GM18858 (cell line): ENCODE results near the gene SH3GLB2.
"Not testable (repeated sequence)": the region's sequence is repeated elsewhere in the genome, so short reads cannot be mapped to it uniquely, and the experiment has no call there.

ENCODE experiments used
- ATAC-seq: cut with Tn5 transposase; IDR thresholded peaks from one replicate; pipeline ENCODE4 v1.9.1; 2021; ENCODE audit not compliant: unreplicated experiment

SH3GLB2 gene

GRCh38 chr9:129023036-129023907 lies 4.9 kb downstream of the SH3GLB2 start:
- no peak for ATAC-seq

GRCh38 chr9:129022037-129022436 lies 6.1 kb downstream of the SH3GLB2 start:
- no peak for ATAC-seq

DNA sequence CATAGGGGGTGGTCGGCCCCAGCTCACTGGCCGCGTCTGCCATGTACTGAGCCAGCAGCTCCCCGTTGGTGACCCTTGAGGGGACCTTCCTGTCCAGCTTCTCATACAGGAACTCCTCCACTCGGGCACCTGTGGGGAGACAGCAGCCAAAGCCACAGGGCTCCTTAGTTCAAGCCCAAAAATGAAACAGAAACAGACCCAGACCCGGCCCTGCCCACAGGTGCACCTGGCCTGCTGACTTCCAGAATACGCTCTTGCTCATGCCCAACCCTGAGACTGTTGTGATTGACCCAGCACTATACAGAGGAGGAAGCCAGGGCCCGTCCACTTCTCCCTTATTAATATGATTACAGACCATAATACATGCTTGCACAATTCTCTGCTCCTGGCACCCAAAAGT lies 7.0 kb downstream of the SH3GLB2 start:
- no peak for ATAC-seq

DNA sequence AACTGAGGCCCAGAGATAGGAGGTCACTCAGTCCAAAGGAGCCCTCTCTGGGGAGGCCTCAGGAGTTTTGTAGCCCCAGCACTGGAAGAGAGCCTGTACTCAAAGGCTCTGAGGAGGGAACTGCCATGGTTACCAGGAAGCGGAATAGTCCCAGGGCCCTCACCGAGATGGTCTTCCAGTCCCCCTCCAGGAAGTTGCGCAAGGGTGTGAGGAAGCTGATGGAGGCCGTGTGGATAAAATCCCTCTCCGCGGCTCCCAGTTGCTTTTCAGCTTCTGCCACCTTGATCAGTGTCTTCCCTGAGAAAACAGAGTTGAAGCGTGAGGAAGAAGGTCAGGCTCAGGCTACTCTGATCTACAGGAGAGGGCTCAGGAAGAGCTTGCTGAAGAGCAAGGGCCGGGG lies 13.5 kb downstream of the SH3GLB2 start:
- ATAC-seq, result no peak

DNA sequence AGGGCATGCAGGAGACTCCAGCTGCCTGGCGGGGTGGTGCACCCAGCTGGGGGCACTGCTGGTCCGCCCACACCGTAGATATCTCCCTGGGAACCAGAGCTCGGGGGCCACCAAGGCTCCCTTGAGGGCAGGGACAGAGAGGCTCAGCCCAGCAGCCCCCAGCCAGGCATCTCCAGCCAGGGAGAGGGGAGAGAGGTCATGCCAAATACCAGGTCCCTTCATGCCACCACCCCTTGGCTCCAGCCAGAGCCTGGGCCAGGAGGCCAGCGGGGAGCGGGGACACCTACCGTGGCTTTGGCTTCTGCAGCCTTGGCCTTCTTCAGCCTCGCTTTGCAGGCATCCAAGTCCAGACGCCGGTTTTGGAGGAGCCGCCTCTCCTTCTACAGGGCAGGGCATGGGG lies 14.0 kb downstream of the SH3GLB2 start:
- ATAC-seq, result no peak

DNA sequence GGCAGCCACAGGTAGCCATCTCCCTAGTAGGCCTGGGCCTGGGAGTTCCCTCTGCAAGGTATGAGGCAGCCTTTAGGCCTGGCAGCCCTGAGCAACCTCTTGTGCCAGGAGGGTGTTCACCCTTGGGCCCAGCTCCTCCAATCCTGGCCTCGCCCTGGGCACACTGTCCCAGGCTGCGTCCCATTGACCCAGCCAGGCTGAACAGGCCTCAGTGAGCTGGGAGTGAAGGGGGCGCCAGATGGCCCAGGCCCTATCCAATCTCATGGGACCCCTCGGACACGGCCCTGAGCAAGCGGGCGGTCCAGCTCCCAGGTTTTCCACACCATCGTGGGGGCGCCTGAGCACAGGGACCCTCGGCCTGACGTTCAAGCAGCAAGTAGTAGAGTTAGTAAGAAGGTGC lies 14.5 kb downstream of the SH3GLB2 start:
- ATAC-seq, result no peak

- no peak for ATAC-seq
Observed at GRCh38 chr9:129012893-129013448, 15.2 kb downstream of the SH3GLB2 start.

DNA sequence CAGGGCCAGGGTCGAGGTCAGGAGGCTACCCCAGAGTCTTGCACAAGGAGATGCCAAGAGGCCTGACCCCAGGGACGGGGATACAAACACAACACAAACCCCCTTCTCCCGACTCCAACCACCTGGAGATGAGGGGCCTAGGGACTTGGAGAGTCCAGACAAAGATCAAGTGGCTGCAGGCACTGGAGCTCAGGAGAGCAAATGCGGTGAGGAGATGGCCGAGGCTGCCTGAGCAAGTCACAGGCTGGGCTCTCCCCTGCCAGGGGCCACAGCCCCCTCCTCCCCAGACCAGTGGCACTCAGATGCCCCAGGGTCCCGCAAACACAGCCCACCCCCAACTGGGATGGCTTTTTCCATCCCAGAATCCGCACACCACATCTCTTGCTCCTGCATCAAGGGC lies 15.8 kb downstream of the SH3GLB2 start:
- ATAC-seq, result no peak

GRCh38 chr9:129011761-129012181 lies 16.4 kb downstream of the SH3GLB2 start:
- no peak for ATAC-seq

- no peak for ATAC-seq
Observed at GRCh38 chr9:129011170-129011569, 17.0 kb downstream of the SH3GLB2 start.

DNA sequence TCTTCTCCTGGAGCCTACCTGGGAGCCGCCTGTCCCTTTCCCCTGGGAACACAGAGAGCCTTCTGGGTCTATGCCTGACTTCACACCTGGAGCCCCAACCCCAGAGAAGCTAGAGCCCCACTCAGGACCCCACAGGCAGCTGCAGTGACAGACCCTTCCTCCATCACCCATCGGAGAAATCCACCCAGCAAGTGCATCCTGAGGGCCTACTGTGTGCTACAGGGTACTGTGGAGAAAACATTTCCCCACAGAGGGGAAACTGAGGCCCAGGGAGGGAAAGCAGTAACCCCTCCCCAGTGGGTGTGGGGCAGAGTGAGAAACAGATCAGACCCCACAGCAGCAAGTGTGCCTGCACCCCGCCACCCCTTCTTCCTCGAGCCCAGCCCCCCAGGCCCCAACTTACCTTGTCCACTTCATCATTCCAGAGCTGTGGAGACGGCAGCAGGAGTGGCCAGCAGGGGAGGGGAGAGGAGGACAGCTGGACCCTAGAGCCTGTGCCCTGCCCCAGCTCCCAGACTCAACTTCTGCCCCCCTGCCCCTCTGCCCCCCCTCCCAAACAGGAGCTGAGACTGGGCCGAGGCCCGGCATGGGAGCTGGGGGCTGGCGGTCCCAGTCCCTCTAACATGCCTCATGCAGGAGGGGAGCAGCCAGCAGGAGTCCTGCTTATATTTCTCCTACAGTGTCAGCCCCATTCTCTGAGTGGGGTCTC lies 17.7 kb downstream of the SH3GLB2 start:
- no peak for ATAC-seq

- ATAC-seq, result no peak
Observed at GRCh38 chr9:129009584-129010141, 18.5 kb downstream of the SH3GLB2 start.

DNA sequence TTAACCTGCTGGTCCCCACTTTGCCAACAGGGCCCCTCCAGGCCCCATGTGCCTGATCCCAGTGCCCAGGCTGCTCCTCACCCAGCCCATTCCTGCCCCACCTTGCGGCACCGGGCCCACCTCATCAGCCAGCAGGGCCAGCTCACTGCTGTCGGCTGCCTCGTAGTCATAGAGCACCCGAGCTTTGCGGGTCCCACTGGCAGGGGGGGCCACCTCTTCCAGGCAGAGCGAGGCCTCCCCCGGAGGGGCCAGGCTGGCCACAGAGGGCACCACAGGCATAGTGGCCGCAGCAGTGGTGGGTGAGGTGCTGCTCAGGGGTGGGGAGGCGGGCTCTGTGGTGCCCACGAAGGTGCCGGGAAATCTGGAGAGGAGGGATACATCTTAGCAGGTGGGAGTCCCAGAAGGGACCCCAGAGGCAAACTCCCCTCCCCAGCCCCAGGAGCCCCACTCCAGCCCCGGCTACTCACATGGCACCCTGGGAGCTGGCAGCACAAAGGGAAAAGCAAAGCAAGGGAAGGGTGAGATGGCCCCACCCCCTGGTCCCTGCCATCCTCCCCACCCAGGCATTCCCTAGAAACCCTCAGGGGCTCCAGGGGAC lies 19.0 kb downstream of the SH3GLB2 start:
- ATAC-seq, result no peak

DNA sequence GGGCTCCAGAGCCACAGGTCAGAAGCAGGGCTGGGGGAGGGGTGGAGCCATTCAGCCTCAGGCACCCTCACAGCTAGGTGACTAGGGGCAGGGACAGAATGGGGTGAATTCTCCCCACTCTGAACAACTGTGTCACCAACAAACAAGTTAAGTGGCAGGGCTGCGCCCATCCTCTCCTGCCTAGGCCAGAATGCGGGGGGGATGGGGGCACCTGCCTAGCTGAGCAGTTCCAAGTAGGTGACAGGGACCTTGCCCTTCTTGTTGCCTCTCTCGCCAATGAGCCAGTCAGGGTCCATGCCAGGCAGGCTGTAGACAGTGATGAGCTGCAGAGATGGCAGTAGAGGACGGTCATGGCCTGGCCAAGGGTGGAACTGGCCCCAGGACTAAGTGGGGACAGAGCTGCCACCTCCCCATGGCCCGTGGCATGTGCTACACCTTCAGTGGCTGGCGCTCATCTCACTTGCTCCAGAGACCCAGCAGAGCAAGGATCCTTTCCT lies 19.6 kb downstream of the SH3GLB2 start:
- no peak for ATAC-seq

DNA sequence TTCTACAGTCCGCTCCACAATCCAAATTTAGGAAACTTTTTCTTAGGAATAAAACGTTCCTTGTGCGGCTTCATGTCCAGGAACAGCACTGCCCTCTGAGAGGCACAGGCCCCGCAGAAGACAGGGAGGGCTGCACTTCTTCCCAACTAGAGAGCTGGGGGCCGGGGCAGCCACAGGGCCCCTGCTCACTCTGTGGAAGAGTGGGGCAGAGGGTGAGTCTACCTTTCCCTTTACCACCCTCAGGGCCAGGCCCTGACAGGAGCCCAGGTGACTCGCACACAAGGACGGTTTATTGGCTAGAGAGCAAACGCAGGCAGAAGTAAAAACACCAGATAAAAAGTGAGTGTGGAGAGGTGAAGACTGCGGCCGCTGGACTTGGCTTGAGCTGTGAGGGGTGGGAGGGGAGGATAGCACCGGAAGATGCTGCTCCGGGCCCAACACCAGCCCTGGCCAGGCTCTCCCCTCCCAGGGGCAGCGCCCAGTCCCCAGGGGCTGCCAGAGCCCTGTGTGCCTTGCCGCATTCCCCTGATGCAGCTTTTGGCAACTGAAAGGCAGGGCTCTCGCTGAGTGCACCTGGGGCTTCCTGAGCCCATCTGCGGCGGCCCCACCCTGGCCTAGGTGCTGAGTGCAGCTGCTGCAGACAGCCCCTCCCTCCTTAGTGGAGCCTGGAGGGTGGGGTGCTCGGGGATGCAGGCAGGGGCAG lies 20.2 kb downstream of the SH3GLB2 start:
- ATAC-seq, result no peak

DNA sequence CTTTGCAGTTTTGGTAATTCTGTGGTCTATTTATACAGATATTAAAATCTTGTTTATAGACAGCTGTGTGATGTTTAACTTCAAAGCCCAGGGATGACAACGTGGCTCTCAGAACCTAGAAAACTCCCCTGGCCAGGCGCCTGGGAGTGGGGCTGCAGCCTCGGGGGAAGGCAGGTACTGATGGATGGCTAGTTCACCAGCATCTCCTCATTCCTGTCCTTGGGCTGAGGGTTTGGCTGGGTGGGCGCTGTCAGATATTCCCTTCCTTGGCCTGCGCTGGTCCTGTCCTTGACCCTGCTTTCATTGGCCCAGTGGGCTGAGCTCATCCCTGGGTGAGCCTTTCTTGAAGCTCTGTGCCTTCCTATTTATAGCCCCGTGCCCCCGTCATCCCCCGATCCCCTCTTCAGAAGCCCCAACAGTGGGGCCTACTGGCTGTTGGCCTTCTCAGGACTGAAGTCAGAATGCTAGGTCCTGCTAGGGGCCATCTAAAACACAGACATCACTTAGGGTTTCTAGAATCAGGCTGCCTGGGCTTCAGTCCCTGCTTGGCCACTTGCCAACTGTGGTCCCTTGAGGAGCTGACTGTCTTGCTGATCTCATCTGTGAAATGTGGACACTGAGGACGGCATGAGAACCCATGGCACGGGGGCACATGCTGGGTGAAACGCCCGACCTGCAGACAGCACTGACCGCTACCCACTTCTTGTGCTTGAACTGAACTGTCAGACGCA lies 20.9 kb downstream of the SH3GLB2 start:
- no peak for ATAC-seq

- ATAC-seq, result no peak
Observed at GRCh38 chr9:129006328-129007034, 21.6 kb downstream of the SH3GLB2 start.

DNA sequence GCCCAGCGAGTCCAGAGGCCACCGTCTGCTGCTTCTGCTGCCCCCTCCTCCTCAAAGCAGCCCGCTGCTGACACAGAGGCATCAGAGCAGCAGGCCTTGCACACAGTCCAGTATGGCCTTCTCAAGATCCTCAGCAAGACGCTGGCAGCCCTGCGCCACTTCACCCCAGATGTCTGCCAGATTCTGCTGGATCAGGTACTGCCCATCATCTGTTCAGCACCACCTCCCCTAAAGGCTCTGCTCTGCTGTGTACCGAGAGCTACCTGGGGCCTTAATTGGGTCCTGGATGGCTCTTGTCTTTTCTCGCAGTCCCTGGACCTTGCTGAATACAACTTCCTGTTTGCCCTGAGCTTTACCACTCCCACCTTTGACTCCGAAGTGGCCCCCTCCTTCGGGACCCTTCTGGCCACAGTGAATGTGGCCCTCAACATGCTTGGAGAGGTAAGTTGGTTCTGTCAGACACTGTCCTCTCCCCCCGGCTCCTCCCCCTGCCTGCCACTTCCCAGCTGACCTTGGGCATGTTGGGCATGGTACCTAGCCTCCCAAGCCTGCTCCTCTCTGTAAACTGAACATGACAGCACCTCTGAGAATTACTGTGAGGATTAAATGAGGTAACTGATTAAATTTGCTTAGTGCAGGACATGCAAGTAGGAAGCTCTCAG lies 22.7 kb downstream of the SH3GLB2 start:
- no peak for ATAC-seq

DNA sequence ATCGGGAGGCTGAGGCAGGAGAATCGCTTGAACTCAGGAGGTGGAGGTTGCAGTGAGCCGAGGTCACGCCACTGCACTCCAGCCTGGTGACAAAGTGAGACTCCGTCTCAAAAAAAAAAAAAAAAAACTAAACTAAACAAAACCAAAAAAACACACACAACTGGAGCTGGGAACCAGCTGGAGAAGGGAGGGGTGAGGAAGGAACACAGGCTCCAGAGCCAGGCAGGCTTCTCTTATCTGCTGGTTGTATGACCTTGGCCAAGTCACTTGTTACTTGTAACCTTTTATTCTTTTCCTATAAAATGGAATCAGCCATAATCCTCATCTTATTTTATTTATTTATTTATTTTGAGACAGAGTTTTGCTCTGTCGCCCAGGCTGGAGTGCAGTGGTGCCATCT lies 24.0 kb downstream of the SH3GLB2 start:
- ATAC-seq, result not testable (repeated sequence)
